HepG2 (cell line): ENCODE measurements around the gene HIRA. TPM values are rescaled to one million over a fixed set of nuclear protein-coding genes. Genes with fewer than 3 reads are reported as not detected.

ENCODE experiments used
- ATF7-NPFF ChIP-seq: sonication (generic); formaldehyde crosslinking; IDR thresholded peaks from 2 replicates; pipeline ENCODE4 v1.8.1; 2023; ENCODE audit warnings: mild to moderate bottlenecking, low read depth, missing genetic modification reagents, moderate library complexity
- CCDC6 ChIP-seq: sonication (generic); formaldehyde crosslinking; IDR thresholded peaks from 2 replicates; pipeline ENCODE4 v1.8.1; 2022; ENCODE audit warnings: mild to moderate bottlenecking, missing genetic modification reagents, moderate library complexity
- CSRNP2 ChIP-seq: sonication (generic); formaldehyde crosslinking; conservative IDR thresholded peaks from 2 replicates; pipeline ENCODE4 v1.8.0; 2022; ENCODE audit warnings: low read depth, missing genetic modification reagents
- ETV6 ChIP-seq: sonication (generic); formaldehyde crosslinking; conservative IDR thresholded peaks from 2 replicates; pipeline ENCODE4 v1.4.0; 2020; ENCODE audit warnings: missing genetic modification reagents
- FOXK2 ChIP-seq: fragments of 450-650 bp; IDR thresholded peaks from 2 replicates; pipeline ENCODE4 v1.6.1; 2016
- HDAC1 ChIP-seq: sonication (generic); formaldehyde crosslinking; IDR thresholded peaks from 2 replicates; pipeline ENCODE4 v1.5.1; 2020; ENCODE audit warnings: mild to moderate bottlenecking, missing genetic modification reagents
- HMG20A ChIP-seq: IDR thresholded peaks from 2 replicates; pipeline ENCODE4 v1.6.1; 2016; ENCODE audit warnings: borderline replicate concordance
- HNRNPK ChIP-seq: fragments of 200-400 bp; formaldehyde crosslinking; IDR thresholded peaks from 2 replicates; pipeline ENCODE4 v1.6.1; 2018; ENCODE audit warnings: low read length, low read depth, moderate library complexity, mild to moderate bottlenecking; ENCODE audit not compliant: poor library complexity, severe bottlenecking
- KAT8 ChIP-seq: IDR thresholded peaks from 2 replicates; pipeline ENCODE4 v1.6.1; 2016; ENCODE audit warnings: missing genetic modification reagents, missing compliant biosample characterization
- KDM3A ChIP-seq: IDR thresholded peaks from 2 replicates; pipeline ENCODE4 v1.6.1; 2018; ENCODE audit warnings: low read depth, missing compliant biosample characterization
- MXD1 ChIP-seq: sonication (generic); formaldehyde crosslinking; IDR thresholded peaks from 2 replicates; pipeline ENCODE4 v1.4.0; 2020; ENCODE audit warnings: mild to moderate bottlenecking, missing genetic modification reagents
- MYC ChIP-seq: sonication (generic); formaldehyde crosslinking; IDR thresholded peaks from 2 replicates; pipeline ENCODE4 v1.9.0; 2021; ENCODE audit warnings: missing genetic modification reagents, borderline replicate concordance
- NONO ChIP-seq, 2 experiments: fragments of 450-650 bp in 1 of 2; sonication (generic) in 1 of 2; formaldehyde crosslinking in 1 of 2; IDR thresholded peaks in 1 of 2; conservative IDR thresholded peaks in 1 of 2; 2 replicates each; pipeline versions ENCODE4 v1.6.1 to v1.8.0; 2017 to 2022; ENCODE audit warnings: mild to moderate bottlenecking in 1 of 2, missing genetic modification reagents in 1 of 2, moderate library complexity in 1 of 2
- NR0B2 ChIP-seq: sonication (generic); formaldehyde crosslinking; IDR thresholded peaks from 2 replicates; pipeline ENCODE4 v1.4.0; 2020; ENCODE audit warnings: mild to moderate bottlenecking, missing genetic modification reagents
- POLR2A ChIP-seq, 2 experiments: IDR thresholded peaks; 2 replicates each; pipeline ENCODE4 v1.6.1; 2011; ENCODE audit warnings: low read depth in 2 of 2, low read length in 2 of 2, mild to moderate bottlenecking in 1 of 2, moderate library complexity in 1 of 2; ENCODE audit not compliant: insufficient read depth in 1 of 2
- RNF2 ChIP-seq: fragments of 450-650 bp; conservative IDR thresholded peaks from 2 replicates; pipeline ENCODE4 v1.6.1; 2016; ENCODE audit warnings: low read depth
- RXRB ChIP-seq: IDR thresholded peaks from 2 replicates; pipeline ENCODE4 v1.6.1; 2016; ENCODE audit warnings: borderline replicate concordance, missing genetic modification reagents, missing compliant biosample characterization
- TARDBP ChIP-seq: sonication (generic); formaldehyde crosslinking; IDR thresholded peaks from 2 replicates; pipeline ENCODE4 v1.8.0; 2022; ENCODE audit warnings: mild to moderate bottlenecking, missing genetic modification reagents
- UBTF ChIP-seq: sonication (generic); formaldehyde crosslinking; IDR thresholded peaks from 2 replicates; pipeline ENCODE4 v1.4.0; 2020; ENCODE audit warnings: mild to moderate bottlenecking, missing genetic modification reagents
- ZNF124 ChIP-seq: sonication (generic); formaldehyde crosslinking; IDR thresholded peaks from 2 replicates; pipeline ENCODE4 v1.4.0; 2020; ENCODE audit warnings: missing genetic modification reagents
- ZNF430 ChIP-seq: sonication (generic); formaldehyde crosslinking; IDR thresholded peaks from 2 replicates; pipeline ENCODE4 v1.9.0; 2021; ENCODE audit warnings: mild to moderate bottlenecking, missing genetic modification reagents
- ZNF484 ChIP-seq: sonication (generic); formaldehyde crosslinking; IDR thresholded peaks from 2 replicates; pipeline ENCODE4 v1.5.1; 2020; ENCODE audit warnings: mild to moderate bottlenecking, low read depth, missing genetic modification reagents, borderline replicate concordance
- ZNF552 ChIP-seq: sonication (generic); formaldehyde crosslinking; IDR thresholded peaks from 2 replicates; pipeline ENCODE4 v1.9.0; 2022; ENCODE audit warnings: missing genetic modification reagents, mild to moderate bottlenecking, borderline replicate concordance
- ZNF564 ChIP-seq: sonication (generic); formaldehyde crosslinking; IDR thresholded peaks from 2 replicates; pipeline ENCODE4 v1.8.1; 2023; ENCODE audit warnings: mild to moderate bottlenecking, missing genetic modification reagents
- ZNF674 ChIP-seq: sonication (generic); formaldehyde crosslinking; IDR thresholded peaks from 2 replicates; pipeline ENCODE4 v1.5.0; 2020; ENCODE audit warnings: low read depth, mild to moderate bottlenecking, missing genetic modification reagents
- polyA plus RNA-seq, 8 experiments: library from polyadenylated mRNA; depleted of rRNA in 3 of 8; stranded (reverse) in 7 of 8; unstranded in 1 of 8; fragments of >200 nt; fragmentation: Illumina TruSeq in 4 of 8; extraction: Trizol in 4 of 8; gene quantifications; 2 replicates each; pipeline versions ENCODE4 v1.2.1 to v1.2.3, GENCODE V29; 2011 to 2016; ENCODE audit warnings: low read depth in 4 of 8, missing spikeins in 1 of 8, mixed read lengths in 1 of 8; ENCODE audit not compliant: insufficient read depth in 1 of 8
- total RNA-seq, 5 experiments: library from RNA; depleted of rRNA; stranded (reverse); fragments of >200 nt; fragmentation: Illumina TruSeq; extraction: Trizol; gene quantifications; 2 replicates each; pipeline ENCODE4 v1.2.3, GENCODE V29; 2016; ENCODE audit warnings: low read depth in 1 of 5

The HIRA gene
- total and polyA plus RNA-seq, 2 of the 13 experiments (the other 11 are each of a cell fraction or from before 2014, with no cell fraction given): 21.5 to 29.2 TPM

GRCh38 chr22:19291580-19292457, 139.7 kb downstream of the HIRA start, which contains the start of gene CLTCL1 (continued):
- TF ChIP-seq NONO (IDR thresholded peaks at IDR 0.05): no peak
- peak; percentile 59; the same call in 1 of the 2 replicates for TF ChIP-seq NONO (CRISPR knock-in tag; conservative IDR thresholded peaks at IDR 0.05)
- 0 out of 2 replicates have a peak, but pooled peaks have one; percentile 32 for TF ChIP-seq RNF2
- 0 out of 2 replicates have a peak, but pooled peaks have one; percentile 66 for TF ChIP-seq ZNF564 (CRISPR knock-in tag)
- peak; percentile 58; the same call in 1 of the 2 replicates for TF ChIP-seq MXD1 (CRISPR knock-in tag)
- peak; percentile 37; the same call in 1 of the 2 replicates for TF ChIP-seq TARDBP (CRISPR knock-in tag)
- TF ChIP-seq ZNF430 (CRISPR knock-in tag): peak; percentile 50; the same call in 1 of the 2 replicates
- TF ChIP-seq MYC (CRISPR knock-in tag): peak; percentile 71; the same call in 1 of the 2 replicates
- TF ChIP-seq KDM3A: peak; percentile 32; the same call in 1 of the 2 replicates
- 0 out of 2 replicates have a peak, but pooled peaks have one; percentile 26 for TF ChIP-seq ZNF124 (CRISPR knock-in tag)
- peak; percentile 13; the same call in 1 of the 2 replicates for TF ChIP-seq ETV6
- peak; percentile 47; the same call in 1 of the 2 replicates for TF ChIP-seq ZNF484 (CRISPR knock-in tag)
- no peak for TF ChIP-seq HMG20A (CRISPR knock-in tag)
- TF ChIP-seq UBTF (CRISPR knock-in tag): peak; percentile 48
- TF ChIP-seq ZNF674: no peak
- TF ChIP-seq KAT8: peak; percentile 55; the same call in 1 of the 2 replicates
- peak; percentile 50 to 74 for TF ChIP-seq POLR2A (IDR thresholded peaks at IDR 0.05; ENCODE audit: insufficient read depth in 1 of 2, low read depth in 2 of 2, low read length in 2 of 2)
- TF ChIP-seq ATF7-NPFF (CRISPR knock-in tag): peak; percentile 60; the same call in 1 of the 2 replicates
- TF ChIP-seq CCDC6: 0 out of 2 replicates have a peak, but pooled peaks have one; percentile 54
- 0 out of 2 replicates have a peak, but pooled peaks have one; percentile 31 for TF ChIP-seq RXRB (CRISPR knock-in tag)
- peak; percentile 83 for TF ChIP-seq HDAC1 (CRISPR knock-in tag)
- 0 out of 2 replicates have a peak, but pooled peaks have one; percentile 31 for TF ChIP-seq NR0B2
- no peak for TF ChIP-seq FOXK2
- TF ChIP-seq HNRNPK: peak; percentile 98
- TF ChIP-seq ZNF552: 0 out of 2 replicates have a peak, but pooled peaks have one; percentile 30
- TF ChIP-seq CSRNP2 (CRISPR knock-in tag): no peak
